A172 (cell line): ENCODE data around the gene AFF3. TPM values are rescaled to one million over a fixed set of nuclear protein-coding genes. Genes with fewer than 3 reads are reported as not detected.
"Not testable (repeated sequence)": the region's sequence is repeated elsewhere in the genome, so short reads cannot be mapped to it uniquely, and the experiment has no call there.

ENCODE experiments used
- DNase-seq: peaks from one replicate; pipeline ENCODE4 v3.0.0-alpha.2; 2015; ENCODE audit warnings: low spot score
- total RNA-seq: library from RNA; depleted of rRNA; stranded (reverse); fragments of >200 nt; shearing (Covaris generic); gene quantifications from 2 replicates; pipeline ENCODE4 v1.2.3, GENCODE V29; 2014

AFF3 gene
- total RNA-seq, 1 experiment from 2014 or later = 1.9 TPM

DNA sequence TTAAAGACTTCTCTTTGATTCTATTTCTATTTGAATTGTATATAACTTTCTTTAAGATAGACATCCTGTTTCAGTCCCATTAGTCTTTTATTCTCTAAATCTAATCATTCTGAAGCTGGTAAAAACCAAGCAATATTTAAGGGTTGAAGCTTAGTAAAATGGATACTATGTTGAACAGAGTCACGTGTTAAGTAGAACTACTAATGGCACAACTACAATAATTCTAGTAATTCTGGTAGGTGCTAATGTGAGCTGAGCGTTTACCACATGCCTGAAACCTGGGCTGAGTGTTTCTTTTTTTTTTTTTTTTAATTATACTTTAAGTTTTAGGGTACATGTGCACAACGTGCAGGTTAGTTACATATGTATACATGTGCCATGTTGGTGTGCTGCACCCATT lies 8.9 kb upstream of the AFF3 start:
- DNase-seq = no peak

DNA sequence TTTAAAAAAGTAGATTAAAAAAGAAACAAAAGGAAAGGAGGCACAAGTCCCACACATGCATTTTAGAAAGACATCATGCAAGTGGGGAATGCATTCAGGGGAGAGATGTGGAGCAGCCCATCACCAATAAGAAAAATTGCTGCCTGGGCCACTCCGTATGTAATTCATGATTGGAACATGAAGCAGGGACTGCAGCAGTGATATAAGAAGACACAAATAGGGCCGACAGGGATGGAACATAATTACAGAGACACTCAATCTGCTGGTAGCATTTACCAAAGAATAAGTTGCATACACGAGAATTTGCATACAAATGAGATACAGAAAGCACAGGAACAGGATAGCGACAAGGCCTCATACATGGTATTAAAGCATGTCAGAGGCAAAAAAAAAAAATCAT lies 6.5 kb upstream of the AFF3 start:
- DNase-seq = no peak

DNA sequence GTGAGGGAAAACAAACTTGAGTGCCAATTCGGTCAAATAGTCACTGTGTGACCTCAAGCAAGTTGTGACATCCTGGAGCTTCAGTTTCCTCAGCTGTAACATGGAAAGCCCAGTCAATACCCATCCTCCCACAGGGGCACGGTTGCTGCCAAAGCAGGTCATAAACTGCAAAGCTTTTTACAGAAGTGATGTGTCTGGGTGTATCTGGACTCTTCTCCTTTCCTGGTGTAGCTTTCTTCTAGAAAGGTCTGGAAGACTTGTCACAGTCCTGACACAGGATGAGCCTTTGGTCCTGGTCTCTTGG lies 4.2 kb upstream of the AFF3 start:
- no peak for DNase-seq

DNA sequence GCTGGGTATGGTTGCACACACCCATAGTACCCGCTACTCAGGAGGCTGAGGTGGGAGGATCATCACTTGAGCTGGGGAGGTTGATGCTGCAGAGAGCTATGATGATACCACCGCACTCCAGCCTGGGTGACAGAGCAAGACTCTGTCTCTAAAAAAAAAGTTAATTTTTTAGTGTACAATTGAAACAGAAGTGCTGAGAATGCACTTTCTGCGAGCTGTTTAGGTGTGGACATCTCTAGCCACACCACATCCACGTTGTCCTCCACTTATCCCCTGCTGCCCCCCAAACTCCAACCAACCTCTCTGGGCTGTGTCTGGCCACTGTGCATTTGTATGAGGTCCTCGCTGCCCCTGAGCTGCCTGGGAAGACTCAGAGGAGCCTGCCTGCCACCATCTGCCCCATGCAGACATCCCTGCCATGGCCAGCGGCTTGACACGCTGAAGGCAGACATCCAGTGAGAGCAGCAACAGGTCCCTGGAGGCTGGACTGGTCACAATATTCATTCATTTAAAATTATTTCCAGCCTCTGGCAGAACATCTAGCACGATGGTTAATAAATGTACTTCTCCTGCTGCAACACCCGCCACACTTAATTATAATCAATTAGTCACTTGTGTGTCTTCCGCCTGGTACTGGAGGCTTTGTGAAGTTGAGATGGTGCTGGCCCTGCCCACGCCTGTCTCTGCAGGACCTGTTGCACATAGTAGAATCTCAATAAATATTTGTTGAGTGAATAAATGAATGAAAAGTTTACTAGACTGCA lies 3.7 kb upstream of the AFF3 start:
- DNase-seq = no peak

DNA sequence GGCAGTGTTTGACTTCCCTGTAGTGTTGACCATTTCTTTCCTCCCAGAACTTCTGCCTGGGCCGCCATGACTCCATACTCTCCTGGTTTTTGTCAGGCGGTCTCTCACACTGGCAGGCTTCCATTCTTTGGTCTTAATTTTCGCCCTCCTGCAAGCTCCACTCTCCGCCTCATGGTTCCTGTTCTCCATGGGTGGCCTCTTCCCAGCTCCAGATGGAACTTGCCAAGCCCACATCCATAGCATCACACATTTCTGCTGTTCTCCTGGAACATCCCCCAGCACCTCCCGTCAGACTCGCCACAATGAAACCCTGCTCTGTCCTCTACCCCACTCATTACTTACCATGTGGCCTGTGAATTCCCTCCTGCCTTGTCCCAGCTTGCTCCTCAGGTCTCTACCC lies 896 bp upstream of the AFF3 start:
- no peak for DNase-seq

DNA sequence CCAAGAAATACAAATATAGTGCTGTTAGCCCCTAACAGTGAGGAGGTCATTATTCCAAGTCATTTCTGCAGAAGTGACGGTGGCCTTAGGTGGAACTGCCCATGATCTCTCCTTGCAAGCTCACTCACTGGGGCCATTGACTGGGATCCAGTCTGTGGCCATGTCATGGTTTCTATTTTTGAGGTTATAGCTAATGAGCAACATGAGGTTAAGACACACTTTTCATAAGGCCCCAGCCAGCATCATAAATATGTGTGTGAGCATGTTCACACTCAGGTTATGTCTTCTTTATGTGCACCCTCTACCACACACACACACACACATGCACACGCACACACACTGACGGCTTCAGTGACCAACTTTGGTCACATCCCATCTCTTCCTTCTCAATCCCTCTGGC lies 484 bp downstream of the AFF3 start:
- DNase-seq = no peak

DNA sequence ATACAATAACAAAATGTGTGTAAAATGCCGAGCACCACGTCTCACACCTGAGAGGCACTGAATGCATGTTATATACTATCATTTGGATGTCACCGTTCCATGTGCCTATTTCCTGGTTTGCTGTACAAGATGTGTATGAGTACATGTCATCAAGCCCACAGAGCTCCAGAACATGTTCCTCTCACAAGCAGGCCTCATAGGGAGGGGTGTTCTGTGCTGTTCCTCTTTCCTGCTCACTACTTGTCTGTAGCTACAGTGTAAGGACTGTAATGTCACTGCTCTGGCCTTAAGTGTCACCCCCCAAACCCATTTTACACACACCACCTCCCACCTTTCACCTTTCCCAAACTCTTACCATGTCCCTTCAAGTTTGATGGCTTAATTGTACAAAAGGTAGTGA lies 1.8 kb downstream of the AFF3 start:
- no peak for DNase-seq

DNA sequence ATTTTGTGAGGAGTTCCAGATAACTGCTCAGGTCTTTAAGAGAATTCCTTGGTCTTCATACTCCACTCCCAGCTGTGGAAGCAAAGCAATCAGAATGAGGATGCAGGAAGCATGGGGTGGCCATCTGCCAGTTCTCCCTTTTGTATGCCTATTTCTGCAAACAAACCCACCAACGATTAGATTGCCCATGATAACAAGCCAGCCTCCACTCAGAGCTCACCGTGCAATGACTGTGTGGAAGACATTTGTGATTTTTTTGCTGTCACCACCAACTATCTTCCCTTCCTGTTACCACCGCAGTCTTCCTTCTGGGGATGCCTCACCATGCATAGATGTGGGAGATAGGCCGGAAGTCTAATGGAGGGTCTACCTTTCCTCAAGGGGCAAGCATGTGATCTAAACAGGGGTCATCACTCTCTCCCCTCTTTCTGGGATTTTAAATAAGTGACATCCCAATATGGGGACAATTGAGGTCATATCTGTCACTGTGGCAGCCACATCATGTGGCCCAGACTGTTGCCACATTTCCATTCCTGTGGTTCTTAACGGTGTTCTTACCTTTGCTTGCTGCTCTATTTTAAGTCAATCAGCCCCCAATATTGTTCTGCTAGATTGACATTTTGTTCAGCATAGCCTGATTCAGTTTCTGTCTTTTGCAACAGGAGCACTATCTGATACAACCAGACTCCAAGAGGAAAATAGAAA lies 4.4 kb downstream of the AFF3 start:
- DNase-seq = no peak

DNA sequence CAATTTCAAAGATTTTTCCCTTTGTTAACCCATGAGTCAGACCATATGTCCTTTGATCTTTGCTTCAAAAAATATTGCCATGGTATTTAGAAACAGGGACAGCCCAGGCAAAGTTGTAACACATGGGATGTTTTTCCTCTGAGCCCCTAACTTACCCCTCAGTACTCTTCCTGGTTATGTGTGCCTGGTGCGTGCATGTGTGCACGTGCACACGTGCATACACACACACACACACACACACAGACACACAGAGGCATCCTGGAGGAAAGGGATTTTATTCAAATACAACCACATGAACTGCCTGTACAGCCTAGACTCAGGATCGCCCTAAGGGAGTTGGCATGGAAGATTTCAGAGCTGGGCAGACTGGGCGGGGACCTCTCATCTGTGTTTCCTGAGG lies 5.1 kb downstream of the AFF3 start:
- no peak for DNase-seq

DNA sequence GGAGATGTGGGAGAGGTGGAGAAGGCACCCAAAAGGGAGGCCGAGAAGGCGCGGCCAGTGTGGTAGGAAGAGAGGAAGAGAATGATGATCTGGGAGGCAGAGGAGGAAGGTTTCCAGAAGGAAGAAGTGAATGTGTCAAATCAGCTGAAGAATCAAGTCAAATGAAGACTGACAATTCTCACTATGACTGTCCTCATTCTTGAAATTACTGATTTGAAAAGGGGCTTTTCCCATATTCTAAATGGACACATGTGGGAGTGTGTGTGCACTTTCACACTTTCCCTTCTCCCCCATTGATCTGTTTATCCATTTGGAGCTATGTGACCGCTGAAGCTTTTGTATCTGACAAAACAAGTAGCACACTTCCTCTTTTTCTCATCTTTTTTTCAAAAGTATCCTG lies 6.1 kb downstream of the AFF3 start:
- no peak for DNase-seq

DNA sequence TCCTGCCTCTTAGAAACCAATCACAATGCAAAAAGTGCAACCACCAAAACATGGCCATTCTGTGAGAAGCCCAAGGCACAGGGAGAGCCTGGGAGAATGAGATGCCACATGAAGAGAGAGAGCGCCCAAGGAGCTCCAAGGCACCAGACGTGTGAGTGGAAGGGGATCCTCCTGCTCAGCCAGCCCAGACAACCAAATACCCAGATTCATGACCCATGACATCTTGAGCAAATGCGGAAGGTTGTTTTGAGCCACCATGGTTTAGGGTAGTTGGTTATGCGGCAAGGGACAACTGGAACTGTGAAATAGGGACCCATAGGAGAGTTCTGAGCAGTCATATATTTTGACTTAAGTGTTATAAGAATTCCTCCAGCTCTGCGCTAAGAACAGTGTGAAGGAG lies 7.0 kb downstream of the AFF3 start:
- DNase-seq = no peak

DNA sequence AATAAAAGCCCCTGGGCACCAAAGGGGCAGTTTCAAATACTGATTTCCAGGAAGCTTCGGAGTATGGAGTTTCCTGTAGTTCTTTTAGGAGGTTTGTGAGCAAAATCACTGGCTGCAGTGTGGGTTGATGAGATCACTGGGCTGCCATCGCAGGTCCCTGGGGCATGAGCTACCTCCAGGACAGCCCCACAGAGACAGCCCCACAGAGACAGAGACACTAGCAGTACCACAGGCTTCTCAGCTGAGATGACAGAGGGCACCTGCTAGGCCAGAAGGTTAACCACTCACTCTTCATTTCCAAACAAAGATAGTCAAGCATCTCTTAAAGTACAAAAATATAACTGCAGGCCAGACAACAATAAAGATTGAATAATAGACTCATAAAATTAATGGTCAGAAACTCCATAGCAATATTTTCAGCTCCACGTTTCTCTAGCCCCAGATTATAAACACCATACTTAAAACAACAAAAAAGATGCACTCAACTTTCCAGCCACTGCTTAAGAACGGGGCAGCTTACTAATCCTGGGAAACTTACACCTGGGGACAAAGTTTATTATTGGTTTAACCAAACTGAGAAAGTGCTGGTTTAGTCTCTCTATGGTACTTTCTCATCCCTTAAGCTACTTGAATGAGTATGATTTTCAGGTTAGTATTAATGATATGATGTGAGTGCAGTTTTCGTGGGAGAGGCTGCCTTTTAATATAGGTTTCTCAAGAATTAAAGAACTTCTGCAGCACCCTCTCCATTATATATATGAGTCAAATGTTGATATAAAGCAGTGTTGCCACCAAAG lies 11.6 kb downstream of the AFF3 start:
- DNase-seq = no peak

DNA sequence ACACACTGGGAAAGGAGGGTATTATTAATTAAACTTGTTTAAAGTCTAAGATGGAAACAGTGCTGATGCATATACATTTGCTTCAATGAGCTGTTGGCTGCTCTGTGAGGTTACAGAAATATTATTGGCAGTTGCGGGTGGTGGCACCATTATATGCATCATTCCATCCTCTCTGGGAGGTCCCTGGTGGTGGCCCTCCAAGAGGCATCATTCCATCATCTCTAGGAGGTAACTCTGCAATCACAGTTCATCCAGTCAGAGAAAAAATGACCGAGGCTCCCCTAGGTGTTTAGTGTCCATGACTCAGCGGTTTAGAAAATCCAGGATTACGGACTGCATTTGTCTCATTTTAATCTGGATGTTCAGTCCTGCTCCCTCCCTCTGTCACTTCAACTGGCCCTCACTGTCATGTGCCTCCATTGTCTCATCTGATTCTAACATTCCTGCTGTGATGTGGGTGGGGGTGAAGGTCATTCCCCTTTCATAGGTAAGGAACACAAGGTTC lies 15.4 kb downstream of the AFF3 start:
- DNase-seq = no peak

DNA sequence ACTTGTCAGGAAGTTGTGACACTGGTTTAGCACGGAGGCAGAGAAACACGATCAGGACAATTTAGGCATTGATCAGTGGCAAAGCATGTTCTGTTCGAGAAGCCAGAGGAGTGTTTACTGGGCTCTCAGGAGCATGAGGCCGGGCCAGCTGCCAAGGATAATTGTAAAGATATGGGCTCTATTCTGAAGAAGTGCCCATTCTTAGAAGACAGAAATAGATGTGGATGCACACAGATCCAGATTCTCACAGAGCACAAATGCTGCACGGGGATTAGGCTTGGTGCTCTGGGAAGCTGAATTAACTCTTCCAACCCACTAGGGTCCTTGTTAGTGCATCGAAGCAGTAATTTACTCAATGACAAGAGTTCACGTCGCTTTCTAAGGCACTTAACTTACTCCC lies 16.2 kb downstream of the AFF3 start:
- DNase-seq = no peak

DNA sequence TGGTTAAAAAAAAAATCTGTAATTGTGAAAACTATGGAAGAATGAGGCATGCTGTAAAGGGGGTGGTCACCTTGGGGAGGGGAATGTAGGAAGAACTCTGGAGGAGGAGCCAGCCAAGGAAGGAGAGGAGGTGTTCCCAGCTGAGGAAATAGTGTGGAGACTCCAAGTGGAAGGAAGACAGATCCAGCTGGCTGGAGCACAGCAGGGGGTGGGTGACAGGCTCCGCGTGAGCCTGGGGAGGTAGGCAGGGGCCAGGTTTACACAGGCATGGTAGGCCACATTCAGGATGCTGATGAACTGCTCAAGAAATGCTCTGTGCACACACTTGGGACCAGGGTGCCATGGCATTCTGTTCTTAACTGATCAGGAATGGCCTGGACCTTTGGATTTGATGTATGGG lies 16.8 kb downstream of the AFF3 start:
- no peak for DNase-seq

DNA sequence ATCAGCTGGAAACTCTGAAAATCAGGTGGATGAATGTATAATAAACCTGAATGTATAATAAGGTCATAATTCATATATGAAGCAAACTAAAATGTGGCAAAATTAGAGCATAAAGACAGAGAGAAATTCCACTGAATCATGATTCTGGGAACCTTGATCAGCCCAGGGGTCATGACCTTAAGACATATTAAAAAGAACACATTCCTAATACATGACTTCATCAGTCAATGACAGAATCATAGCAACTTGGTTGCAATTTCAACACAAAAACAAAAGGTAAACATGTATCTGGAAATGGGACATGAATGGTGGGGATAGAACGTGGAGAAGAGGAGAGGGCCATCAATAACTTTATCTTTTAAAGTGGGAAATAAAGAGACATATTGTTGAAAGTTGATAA lies 17.6 kb downstream of the AFF3 start:
- no peak for DNase-seq

DNA sequence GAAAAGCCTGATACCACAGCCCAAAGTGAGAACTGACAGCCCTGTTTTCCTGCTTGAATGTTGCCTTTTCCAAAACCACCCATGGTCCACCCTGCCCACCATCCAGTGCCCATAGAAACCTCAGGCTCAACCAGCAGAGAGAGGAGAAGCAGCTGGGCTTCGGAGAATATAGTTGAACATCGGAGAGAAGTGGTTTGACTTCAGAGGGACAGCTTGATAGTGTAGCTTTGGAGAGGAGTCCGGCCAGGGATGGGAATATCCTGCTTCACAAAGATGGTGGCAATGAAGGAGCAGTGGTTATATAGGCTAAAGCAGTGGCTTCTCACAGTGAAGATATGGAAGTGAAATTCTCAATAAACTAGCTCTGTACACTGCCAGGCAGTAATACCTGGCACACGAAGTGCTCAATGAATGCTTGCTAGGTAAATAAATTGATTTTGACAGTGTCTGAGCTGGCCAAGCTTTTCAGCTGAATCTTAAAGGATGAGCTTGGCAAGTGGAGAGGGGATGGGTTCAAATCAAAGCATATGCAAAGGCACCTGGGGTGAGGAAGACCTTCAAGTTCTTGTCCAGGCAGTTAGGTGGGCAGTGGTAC lies 21.2 kb downstream of the AFF3 start:
- DNase-seq = no peak

DNA sequence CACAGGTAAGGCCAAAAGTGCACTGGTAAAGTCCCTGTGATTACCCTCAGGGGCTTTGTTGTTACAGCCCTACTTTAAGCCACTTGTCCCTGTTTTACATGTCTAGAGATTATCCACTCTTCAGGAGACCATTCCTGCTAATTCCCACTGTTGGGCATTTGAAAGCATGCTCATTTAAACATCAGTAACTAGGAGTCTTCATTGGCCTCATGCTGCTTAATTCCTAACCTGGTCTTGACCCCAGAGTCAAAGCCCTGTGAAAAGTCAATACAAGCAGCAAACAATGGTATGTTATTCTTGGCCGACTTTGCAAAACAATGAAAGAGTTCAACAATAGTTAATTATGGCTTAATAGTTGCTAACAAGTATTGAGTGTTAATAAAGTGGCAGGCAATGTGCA lies 23.2 kb downstream of the AFF3 start:
- no peak for DNase-seq

DNA sequence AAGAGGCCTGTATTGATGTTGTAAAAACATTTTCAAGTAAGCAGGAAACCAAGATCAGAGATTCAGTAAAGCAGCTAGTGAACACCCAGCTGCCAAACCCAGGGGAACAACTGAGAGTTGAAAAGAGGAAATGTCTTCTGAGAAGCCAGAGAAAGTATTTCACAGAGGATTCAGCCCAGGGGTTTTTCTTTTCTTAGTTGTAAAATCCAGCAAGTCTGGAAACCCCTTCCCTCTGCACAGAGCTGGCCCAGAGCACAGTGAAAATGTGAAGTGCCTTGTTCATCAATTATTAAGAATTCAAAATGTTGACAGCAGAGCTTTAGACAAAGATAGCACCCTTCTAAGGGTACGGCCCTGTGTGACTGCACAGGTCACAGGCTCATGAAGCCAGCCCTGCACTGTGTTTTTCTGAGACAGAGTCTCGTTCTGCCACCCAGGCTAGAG lies 28.4 kb downstream of the AFF3 start:
- no peak for DNase-seq

DNA sequence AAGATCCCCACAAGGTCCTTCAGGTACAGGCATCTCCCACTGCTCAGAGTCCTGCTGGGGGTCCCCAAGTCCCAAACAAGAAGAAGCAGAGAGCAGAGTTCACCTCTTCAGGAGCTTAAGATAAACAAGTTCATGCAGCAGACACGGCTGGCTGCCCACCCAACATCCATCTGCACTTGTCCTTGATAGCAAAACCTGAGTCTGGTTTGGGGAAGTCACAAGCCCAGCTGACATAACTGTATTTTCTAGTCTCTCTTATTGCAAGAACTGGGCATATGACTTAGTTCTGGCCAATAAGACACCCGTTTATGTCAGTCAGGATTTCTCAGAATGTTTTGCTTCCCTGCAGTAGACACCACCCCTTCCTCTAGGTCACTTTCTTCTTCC lies 31.8 kb downstream of the AFF3 start:
- no peak for DNase-seq

DNA sequence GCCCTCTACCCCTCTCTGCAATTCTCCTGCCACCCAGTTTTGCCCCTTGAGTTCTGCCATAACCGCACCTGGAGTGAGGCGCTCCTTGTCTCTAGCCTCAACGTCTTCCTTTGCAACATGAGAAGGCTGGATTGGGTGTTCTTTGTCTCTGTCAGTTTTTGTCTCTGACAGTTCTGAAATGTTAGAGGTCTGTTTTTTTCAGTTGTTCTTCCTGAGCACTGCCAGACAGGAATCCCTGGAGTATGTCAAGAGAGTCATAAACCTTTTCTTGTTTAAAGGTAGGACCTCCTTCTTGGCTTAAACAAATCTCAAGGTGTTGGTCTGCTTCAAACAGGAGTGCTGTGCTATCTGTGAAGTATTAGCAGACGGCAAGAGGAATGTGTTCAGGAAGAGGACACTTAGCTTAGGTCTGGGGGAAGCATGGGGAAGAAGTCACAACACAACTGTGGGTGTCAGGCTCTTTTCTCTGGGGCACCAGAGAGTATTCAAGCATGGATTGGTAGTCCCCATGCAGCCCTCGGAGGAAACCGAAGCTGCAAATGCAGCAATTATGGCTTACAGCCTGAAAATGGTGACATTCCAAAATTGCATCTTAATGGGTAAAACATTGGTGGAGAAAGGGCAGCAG lies 32.3 kb downstream of the AFF3 start:
- DNase-seq = no peak

DNA sequence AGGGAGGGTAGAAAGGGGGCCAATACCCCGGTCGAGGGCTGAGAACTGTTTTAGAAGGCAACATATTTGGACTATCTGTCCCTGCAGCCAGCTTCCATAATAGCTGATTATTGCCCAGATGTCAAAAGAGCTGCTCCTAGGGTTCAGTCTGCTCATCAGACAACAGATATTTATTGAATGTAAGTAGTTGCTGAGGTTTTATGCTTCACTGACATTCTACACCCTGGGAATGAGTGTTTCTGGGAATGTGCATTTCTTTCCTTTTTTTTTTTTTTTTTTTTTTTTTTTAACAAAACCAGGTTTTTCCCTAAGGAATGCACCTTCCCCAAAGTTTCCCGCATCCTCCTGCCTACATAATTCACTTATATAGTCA lies 33.8 kb downstream of the AFF3 start:
- not testable (repeated sequence) for DNase-seq
